ENCODE data around the gene SIX1.

SIX1 gene

GRCh38 chr14:60641742-60642269 lies 7.5 kb downstream of the SIX1 start:
- DNase-seq (ENCODE audit: low spot score), result no peak

DNA sequence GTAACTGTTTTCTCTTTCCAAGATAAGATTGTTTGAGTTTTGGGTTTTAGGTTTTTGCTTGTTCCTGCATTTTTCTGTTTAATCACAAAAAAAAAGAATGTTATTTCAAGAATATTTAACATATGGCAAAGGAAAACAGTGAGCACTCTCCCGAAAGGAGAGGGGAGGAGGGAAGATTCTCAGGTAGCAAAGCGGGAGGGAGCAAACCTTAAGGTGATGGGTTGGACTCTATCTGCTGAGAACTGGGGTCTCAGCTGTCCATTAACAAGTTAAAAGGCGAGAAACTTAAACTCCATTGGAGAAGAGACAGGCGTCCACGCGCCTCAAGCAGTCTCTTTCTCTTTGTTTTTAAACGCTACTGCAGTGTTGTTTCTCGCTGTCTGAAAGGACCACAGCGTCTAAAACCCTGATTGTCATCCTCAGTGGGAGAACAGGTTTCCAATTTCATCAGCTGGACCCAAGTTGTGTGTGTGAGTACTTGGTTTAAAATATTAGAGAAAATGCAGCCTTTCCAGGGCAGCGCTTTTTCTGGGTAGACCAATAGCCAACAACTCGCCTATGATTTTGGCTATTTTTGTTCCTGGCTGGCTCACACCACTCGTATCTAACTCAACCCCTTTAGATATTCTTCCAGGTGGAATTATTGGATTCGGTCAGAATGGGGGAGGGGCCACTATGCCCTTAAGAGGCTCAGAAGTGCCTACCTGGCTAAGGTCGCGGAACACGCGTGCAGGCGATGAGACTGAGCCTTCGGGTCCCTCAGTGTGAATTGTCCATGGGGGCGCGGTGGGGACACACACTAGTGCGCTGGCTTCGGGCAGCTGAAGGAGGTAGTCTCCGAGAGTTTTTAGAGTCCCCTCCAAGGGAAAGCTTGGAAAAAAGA lies 8.2 kb downstream of the SIX1 start:
- DNase-seq (ENCODE audit: low spot score), result no peak

- no peak for DNase-seq (ENCODE audit: low spot score)
These were observed 9.6 kb downstream of the SIX1 start for GRCh38 chr14:60639674-60640073.

DNA sequence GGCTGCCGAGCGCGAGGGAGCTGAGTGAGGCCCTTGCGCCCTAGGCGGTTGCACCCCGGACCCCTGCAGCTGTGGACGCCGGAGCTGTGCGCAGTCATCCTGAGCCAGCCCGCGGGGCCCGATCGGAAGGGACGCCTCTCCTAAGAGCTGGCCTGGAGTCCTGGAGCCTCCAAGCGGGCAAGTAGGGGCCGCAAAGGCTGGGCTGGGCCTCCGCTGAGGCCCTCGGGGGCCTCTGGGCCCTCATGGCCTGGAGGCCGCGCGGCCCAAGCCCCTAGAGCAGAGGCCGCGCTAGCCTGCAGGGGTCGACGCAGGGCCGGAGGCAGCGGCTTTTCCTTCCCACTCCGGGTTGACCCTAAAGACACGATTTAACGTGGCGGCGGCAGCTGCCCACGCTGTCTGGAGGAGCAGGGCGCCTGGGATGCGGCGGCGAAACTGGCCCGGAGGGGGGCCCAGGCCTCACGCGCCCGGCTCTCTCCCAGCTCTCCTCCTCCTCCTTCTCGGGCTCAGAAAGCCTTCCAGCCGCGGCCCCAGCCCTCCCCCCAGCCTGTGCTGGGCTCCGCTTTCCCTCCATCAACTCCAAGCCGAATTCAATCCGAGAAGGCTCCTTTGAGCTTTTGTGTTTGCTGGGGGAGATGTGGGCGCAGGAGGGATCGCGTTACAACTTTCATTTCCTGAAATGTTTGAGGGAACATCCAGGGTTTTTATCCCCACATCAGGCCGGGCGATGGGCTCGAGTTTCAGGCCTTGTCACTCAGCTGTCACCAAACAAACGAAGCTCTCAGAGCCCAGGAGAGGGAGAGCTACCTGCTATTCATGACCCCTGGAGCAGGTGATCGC lies 11.6 kb downstream of the SIX1 start:
- DNase-seq (ENCODE audit: low spot score), result no peak

DNA sequence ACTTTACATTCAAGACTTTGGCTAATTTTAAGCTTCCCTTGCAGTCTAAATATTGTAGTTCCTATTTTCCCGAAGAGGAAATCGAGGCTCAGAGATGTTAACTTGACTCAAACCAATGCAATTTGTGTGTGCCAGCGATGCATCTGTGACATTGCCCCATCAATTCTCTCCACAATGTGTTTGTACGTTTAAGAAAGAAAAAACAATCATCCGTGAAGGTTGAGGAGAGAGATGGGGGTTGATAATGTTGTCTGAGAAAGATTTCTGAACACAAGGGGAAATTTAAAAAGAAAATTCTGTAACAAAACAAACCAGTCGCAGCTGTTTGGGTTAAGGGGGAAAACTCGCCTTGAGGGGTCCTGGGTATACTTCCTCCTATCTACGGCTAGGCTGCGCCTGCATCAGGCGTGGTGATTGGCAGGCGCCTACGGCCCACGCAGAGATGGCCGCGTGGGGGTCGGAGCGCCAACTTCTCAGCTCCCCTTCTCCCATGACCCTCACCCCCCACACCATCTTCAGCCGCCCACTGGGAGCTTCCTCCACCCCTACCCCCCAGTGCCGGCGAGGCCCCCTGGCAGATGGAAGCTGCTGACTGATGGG lies 12.3 kb downstream of the SIX1 start:
- no peak for DNase-seq (ENCODE audit: low spot score)

- DNase-seq (ENCODE audit: low spot score), result no peak
These were observed 15.1 kb downstream of the SIX1 start for GRCh38 chr14:60634153-60634552.

DNA sequence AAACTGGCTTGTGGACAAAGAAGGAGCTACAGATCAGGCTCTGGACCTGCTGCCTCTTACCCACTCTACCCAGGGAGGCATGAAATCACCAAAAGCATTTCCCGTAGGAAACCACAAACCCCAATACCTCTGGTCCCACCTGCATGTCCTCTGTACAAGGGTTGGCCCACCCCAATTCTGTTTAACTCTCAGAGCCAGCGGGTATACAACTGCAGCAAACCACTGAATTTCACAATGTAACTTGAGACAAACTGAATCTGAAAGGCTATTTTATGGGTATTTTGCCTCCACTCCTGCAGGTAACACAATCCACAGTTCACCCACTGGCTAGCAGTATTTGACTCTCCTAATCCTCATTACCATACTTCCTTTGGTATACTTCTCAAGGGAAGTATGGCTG lies 16.5 kb downstream of the SIX1 start:
- DNase-seq (ENCODE audit: low spot score), result no peak

GRCh38 chr14:60632257-60632656 lies 17.0 kb downstream of the SIX1 start:
- no peak for DNase-seq (ENCODE audit: low spot score)

- DNase-seq (ENCODE audit: low spot score), result no peak
These were observed 17.4 kb downstream of the SIX1 start for GRCh38 chr14:60631842-60632241.

GRCh38 chr14:60630129-60630528 lies 19.1 kb downstream of the SIX1 start:
- DNase-seq (ENCODE audit: low spot score), result no peak

DNA sequence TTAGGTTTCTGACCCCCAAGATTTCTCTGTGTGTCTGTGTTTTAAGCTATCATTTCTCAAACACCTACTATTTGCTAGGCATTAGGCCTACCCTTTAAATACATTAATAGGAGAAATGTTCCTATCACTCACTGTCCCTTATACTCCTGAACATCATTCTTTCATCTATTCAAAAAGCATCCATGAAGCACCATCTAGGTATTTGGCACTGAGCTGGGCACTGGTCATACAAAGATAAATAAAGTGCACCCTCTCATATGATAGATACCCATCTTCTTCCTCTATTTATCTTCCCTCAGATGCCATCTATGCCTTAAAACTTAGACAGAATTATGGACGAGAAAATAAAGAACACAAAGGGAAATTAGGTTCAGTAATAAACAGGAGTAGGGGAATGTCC lies 20.4 kb downstream of the SIX1 start:
- no peak for DNase-seq (ENCODE audit: low spot score)

- DNase-seq (ENCODE audit: low spot score), result no peak
These were observed 26.4 kb downstream of the SIX1 start for GRCh38 chr14:60622917-60623257.

DNA sequence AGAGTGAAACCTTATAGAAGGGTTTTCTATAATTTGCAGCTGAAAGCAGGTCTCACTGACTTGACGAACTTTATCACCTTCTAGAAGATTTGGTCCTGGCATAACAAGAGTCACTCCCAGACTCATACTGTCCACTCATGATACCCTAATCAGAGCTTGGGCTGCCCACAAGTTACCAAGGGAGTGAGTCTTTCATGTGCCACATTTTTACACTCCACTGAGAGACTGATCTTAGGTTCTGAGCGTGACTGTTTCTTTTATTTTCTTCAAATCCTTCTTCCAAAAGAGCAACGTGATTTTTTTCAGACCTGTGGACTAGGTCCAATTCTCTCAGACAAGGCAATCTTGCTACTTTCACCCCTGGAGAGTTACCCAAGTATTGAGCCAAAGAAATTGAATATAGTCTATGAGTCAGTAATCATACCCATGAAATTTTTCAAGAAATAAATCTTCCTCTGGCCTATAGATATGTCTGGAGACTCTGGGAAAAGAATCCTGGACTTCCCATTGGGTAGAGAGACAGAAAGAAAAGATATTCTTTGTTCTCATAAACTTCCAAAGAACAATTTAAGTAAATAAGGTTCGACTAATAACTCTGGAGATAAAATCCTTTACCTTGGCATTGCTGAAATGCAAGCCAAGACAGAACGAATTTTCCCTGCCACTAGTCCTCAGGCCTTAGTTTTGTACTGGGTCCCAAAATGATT lies 26.9 kb downstream of the SIX1 start:
- DNase-seq (ENCODE audit: low spot score), result no peak

- DNase-seq (ENCODE audit: low spot score), result no peak
These were observed 27.9 kb downstream of the SIX1 start for GRCh38 chr14:60621386-60621785.

GRCh38 chr14:60618241-60618640 lies 31.0 kb downstream of the SIX1 start:
- DNase-seq (ENCODE audit: low spot score), result no peak

GRCh38 chr14:60616461-60616959 lies 32.8 kb downstream of the SIX1 start:
- DNase-seq (ENCODE audit: low spot score), result no peak

- DNase-seq (ENCODE audit: low spot score), result no peak
These were observed 47.0 kb downstream of the SIX1 start for GRCh38 chr14:60602291-60602690.

DNA sequence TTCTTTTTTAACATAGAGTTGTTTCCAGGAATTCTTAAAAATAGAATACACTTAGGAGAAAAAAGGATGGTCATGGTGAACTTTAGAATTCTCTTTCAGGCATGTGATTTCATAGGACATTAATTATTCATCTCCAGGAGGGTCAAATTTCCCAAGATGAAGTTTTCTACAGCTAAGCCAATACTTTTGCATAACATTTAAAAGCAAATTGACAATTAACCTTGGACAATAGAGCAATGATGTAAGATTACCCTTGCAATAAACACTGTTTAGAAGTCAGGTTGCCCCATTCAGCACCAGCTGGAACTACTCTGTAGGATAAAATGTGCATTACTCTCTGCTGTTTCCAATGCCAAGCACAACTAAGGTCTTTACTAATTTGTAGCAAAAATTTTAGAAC lies 49.5 kb downstream of the SIX1 start:
- DNase-seq (ENCODE audit: low spot score), result no peak

DNA sequence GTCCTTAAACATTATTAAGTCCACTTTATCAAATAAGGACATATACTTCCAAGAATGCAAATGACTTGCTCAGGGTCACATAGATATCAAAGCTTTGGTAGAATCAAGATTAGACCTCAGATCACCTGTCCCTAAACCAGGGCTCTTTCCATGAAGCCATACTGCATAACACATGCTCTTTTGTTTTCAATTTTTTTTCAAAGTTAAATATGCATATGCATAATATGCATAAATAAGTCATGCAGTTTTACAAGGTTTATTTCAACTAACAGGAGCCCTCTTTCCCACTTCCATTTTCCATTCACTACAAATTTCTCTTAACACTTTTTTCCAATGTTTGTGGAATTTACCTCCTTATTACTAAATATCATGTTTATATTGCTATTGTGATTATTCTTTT lies 53.1 kb downstream of the SIX1 start:
- no peak for DNase-seq (ENCODE audit: low spot score)

DNA sequence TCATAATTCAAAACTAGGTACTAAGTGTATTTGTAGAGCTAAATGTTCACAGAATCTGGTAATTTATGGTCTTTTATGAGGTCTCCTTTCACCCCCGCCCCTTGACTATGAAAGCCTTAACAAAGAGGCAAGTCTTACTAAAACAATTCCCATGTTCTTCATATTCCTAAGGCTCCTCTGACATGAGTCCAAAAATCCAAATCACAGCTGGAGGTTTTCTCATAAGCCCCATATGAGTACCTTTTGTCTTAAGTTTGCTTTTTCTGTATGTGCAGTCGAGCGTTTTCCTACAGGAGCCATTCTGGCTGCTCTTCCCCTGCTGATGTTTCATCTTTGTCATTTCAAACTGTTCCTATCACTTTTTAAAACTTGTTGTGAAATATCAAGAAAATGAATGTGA lies 55.2 kb downstream of the SIX1 start:
- no peak for DNase-seq (ENCODE audit: low spot score)

Data from germinal center (tissue), 1 donor.